SK-N-SH (cell line): ENCODE data around the gene CCDC81.

ENCODE experiments used
- EZH2phosphoT487 ChIP-seq: fragments of 200-600 bp; sonication (generic); IDR thresholded peaks from 2 replicates; pipeline ENCODE4 v1.6.1; 2017; ENCODE audit warnings: low read depth, mixed run types, mild to moderate bottlenecking, antibody characterized with exemption, moderate library complexity, borderline replicate concordance
- FOXJ3 ChIP-seq: sonication (generic); formaldehyde crosslinking; IDR thresholded peaks from 2 replicates; pipeline ENCODE4 v1.5.1; 2020; ENCODE audit warnings: mild to moderate bottlenecking, missing genetic modification reagents
- POLR2AphosphoS5 ChIP-seq: IDR thresholded peaks from 2 replicates; pipeline ENCODE4 v1.6.1; 2012; ENCODE audit warnings: low read depth, low read length
- RFX5 ChIP-seq: IDR thresholded peaks from 2 replicates; pipeline ENCODE4 v1.6.1; 2012; ENCODE audit warnings: mild to moderate bottlenecking, improper control_type of control experiment, low read length
- YY1 ChIP-seq: IDR thresholded peaks from 2 replicates; pipeline ENCODE4 v1.4.0; 2012; ENCODE audit warnings: low read depth, mild to moderate bottlenecking
- TF ChIP-seq, protein P1 (sequence below): fragments of 150-350 bp; IDR thresholded peaks from 2 replicates; pipeline ENCODE4 v1.6.1; 2017; ENCODE audit warnings: antibody characterized with exemption, low read length, low read depth, borderline replicate concordance
- TF ChIP-seq, protein P2 (sequence below): IDR thresholded peaks from 2 replicates; pipeline ENCODE4 v1.4.0; 2012; ENCODE audit warnings: low read depth
- TF ChIP-seq, protein P3 (sequence below): fragments of 200-600 bp; sonication (generic); IDR thresholded peaks from 2 replicates; pipeline ENCODE4 v1.6.1; 2017; ENCODE audit warnings: antibody characterized with exemption, mild to moderate bottlenecking, moderate library complexity

DNA sequence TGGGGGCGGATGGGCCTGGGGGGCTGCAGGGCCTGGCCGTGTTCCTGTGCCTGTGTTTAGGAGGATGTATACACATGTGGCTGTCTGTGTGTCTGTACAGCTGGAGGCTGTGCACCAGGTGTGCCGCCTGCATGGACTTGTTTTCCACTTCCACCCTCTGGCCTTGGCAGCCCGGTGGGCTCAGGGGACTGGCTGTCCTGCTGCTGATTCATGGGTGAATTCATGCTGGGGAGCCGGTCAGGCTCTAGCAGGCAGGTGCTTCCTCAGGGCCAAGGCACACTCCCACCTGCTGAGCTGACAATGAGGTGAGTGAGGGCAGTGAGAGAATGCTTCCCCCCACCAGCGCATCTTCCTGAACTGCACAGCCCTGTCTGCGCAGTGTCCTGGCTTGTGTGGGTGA, 88.4 kb downstream of the CCDC81 start:
- TF ChIP-seq POLR2AphosphoS5 (no peak), YY1 (no peak), FOXJ3 (CRISPR knock-in tag) (no peak), RFX5 (no peak), EZH2phosphoT487 (no peak)
- TF ChIP-seq, protein P1, sequence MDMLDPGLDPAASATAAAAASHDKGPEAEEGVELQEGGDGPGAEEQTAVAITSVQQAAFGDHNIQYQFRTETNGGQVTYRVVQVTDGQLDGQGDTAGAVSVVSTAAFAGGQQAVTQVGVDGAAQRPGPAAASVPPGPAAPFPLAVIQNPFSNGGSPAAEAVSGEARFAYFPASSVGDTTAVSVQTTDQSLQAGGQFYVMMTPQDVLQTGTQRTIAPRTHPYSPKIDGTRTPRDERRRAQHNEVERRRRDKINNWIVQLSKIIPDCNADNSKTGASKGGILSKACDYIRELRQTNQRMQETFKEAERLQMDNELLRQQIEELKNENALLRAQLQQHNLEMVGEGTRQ: no peak
- TF ChIP-seq, protein P2, sequence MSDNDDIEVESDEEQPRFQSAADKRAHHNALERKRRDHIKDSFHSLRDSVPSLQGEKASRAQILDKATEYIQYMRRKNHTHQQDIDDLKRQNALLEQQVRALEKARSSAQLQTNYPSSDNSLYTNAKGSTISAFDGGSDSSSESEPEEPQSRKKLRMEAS: no peak
- TF ChIP-seq, protein P3, sequence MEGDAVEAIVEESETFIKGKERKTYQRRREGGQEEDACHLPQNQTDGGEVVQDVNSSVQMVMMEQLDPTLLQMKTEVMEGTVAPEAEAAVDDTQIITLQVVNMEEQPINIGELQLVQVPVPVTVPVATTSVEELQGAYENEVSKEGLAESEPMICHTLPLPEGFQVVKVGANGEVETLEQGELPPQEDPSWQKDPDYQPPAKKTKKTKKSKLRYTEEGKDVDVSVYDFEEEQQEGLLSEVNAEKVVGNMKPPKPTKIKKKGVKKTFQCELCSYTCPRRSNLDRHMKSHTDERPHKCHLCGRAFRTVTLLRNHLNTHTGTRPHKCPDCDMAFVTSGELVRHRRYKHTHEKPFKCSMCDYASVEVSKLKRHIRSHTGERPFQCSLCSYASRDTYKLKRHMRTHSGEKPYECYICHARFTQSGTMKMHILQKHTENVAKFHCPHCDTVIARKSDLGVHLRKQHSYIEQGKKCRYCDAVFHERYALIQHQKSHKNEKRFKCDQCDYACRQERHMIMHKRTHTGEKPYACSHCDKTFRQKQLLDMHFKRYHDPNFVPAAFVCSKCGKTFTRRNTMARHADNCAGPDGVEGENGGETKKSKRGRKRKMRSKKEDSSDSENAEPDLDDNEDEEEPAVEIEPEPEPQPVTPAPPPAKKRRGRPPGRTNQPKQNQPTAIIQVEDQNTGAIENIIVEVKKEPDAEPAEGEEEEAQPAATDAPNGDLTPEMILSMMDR: no peak
